LNCAP (cell line): ENCODE data around the gene PRG2.

ENCODE experiments used
- TF ChIP-seq, protein P1 (sequence below): fragments of 450-650 bp; IDR thresholded peaks from 2 replicates; pipeline ENCODE4 v1.5.1; 2017; ENCODE audit warnings: mild to moderate bottlenecking

The PRG2 gene

DNA sequence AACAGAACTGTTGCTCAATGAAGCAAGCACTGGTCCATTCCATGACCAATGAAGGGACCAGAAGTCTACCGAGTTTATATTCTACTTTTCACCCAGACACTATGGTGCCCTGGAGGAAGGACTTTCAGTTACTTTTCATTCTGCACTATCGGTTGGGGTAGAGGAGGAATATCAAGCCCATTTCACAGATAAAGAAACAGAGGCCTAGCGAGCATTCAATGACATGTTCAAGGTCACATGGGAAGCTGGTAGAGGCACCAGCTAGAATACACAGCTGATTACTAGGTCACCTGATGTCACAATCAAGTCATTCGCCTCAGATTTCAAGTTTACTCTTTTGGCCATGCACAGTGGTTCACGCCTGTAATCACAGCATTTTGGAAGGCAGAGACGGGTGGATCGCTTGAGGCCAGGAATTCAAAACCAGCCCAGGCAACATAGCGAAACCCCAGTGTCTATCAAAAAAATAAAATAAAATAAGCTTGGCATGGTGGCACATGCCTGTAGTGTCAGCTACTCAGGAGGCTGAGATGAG is 17.6 kb upstream of the PRG2 start:
- TF ChIP-seq, protein P1, sequence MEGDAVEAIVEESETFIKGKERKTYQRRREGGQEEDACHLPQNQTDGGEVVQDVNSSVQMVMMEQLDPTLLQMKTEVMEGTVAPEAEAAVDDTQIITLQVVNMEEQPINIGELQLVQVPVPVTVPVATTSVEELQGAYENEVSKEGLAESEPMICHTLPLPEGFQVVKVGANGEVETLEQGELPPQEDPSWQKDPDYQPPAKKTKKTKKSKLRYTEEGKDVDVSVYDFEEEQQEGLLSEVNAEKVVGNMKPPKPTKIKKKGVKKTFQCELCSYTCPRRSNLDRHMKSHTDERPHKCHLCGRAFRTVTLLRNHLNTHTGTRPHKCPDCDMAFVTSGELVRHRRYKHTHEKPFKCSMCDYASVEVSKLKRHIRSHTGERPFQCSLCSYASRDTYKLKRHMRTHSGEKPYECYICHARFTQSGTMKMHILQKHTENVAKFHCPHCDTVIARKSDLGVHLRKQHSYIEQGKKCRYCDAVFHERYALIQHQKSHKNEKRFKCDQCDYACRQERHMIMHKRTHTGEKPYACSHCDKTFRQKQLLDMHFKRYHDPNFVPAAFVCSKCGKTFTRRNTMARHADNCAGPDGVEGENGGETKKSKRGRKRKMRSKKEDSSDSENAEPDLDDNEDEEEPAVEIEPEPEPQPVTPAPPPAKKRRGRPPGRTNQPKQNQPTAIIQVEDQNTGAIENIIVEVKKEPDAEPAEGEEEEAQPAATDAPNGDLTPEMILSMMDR = no peak

DNA sequence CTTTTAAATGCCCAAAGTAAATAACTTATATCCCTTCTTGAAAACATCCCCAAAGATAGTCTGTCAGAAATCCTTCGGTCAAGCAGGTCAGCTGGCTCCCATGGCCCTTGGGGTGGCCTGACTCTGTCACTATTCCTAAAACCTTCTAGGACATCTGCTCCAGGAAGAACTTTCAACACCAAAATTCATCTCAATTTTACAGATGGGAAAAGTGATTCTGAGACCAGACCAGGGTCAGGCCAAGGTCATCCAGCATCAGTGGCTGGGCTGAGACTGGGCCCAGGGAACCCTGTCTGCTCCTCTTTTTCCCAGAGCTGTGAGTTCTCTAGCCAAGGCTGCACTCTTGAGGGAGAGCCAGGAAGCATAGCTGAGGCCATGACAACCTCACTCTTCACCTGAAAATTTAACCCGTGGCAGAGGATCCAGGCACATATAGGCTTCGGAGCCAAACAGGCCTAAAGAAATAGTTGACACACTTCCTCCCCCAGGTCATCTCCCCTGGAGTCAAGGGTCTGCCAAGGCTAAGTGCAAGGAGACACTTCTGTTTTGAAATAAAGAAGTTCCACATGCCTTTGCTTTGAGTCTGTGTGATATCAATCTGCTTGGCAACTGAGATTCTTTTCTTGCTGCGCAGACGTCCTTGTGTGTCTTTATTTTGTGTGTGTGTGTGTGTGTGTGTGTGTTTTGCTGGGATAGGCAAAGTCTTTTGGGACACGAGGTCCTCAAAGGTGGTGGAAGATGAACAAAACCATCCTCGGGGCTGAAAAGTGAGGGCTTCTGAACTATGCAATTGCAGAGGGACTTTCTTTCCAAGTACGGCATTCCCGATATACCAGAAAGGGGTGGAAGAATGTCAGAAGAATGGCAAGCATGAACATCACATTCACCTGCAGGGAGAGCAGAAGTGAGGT is 16.8 kb upstream of the PRG2 start:
- TF ChIP-seq, protein P1 = no peak

DNA sequence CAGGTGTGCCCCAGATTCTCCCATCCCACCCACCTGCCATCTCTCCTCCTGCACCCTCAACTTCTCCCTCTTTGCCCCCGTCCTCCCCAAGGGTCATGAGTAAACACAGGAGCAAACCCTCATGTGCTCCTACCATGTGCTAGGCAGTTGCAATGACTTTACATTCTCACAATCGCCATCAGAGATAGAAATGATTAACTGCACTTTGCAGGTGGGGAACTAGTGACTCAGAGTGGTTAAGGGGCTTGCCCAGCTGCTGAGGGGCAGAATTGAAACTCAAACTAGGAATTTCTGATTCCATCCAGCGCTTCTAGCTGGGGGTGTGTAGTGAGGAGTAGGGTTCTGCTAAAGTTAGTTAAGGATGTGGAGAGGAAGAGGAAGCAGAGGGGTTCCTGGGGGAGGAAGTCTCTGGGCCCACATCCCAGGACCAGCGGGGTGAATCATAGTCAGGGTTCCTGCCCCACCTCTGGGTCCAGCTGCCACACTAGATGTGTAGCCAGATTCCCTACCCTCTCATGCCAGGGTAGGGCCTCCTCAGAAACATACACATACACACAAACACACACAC is 16.0 kb upstream of the PRG2 start:
- TF ChIP-seq, protein P1 = no peak

DNA sequence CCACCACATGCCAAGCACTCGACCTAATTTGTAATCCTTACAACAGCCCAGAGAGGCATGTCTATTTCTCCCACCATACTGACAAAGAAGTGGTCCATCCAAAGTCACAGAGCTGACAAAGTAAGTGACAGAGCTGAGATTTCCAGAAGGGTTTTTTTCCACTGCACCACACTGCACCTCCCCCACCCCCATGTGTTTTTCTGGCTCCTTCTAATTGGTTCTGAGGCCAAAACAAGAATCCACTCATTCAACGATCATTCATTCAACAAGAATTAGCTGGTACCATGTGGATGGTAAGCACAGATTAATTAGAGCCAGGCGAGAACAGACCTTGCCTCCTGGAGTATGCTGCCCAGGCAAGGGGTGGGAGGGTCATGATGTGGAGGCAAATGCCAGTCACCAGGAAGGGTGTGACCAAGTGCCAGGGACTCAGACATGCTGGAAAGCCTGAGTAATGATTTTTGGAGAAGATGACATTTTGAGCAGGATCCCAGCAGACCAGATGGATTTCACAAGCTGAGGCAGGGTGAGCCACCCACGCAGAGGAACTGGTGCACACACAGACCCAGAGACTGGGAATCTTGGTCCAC is 14.9 kb upstream of the PRG2 start:
- TF ChIP-seq, protein P1 = no peak

DNA sequence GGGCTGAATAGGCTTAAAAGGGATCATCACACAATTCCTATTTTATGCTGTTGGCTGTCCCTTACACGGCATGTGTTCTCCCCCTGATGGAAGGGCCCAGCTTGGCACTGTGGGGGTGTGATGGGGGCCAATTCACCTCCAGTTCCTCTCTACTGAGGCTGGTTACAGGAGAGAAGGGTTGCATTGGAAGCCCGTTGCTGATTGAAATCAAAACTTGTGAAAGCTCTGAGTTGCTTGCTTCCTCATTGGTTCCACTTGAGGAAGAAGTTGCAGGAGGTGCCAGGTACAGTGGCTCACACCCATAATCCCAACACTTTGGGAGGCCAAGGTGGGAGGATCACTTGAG is 13.3 kb upstream of the PRG2 start:
- TF ChIP-seq, protein P1 = no peak

DNA sequence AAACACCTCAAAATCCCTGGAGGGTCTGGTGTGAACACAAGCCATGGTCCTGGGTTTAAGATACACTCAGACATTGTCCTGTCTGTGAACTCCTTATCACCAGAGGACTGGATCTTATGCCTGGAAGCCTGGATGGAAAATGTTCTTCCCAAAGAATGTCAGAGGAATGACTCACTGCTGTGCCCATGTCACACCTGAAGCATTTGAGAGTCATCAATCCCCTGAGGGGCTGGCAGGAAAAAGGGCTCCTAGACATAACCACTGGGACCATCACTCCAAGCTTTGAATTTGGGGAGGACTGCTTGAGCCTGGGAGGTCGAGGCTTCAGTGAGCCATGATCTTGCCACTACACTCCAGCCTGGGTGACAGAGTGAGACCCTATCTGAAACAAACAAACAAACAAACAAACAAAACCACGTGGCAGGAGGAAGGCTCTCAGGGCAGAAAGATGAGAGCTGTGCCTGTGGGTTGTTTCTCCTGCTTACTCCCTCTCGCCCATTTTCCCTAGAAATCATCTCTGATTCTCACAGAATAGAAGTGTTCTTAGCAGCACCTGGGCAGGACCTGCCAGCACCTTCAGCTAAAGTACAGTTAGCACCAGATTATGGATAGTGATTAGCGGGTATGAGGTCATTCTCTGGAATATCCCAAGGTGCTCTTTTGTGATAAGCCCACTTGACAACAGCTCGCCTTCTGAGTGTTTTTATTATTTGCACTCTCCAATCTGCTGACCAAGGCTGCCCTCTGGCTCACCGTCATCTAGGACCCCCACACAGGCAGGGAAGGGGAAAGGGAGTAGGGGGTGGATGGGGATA is 11.9 kb upstream of the PRG2 start:
- TF ChIP-seq, protein P1 = no peak

DNA sequence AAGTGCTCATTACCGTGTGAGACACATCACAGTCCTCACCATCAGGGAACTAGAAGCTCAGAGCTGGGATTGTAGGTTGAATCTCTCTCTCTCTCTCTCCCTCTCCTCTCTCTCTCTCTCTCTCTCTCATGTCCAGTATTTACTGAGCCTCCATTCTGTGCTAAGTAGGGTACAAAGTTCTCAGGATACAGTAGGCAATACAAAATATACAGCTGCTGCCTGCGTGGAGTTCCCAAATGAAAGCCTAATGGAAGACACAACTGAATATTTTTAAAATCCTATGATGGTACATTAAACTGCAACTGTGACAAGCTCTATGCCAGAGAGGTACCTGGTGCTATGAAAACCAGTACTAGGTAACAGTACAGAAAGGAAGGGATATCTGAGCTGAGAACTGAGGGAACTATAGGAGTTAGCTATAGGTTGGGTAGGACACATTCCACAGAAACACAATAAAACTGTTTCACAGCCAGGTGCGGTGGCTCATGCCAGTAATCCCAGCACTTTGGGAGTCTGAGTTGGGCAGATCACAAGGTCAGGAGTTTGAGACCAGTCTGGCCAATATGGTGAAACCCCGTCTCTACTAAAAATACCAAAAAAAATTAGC is 9.6 kb upstream of the PRG2 start:
- TF ChIP-seq, protein P1 = no peak
